IMR-90 (cell line): ENCODE data around the gene TOR1AIP2.

Experiments
- BHLHE40 ChIP-seq: fragments of 150-350 bp; IDR thresholded peaks from 2 replicates; pipeline ENCODE4 v1.6.1; 2016; ENCODE audit warnings: mild to moderate bottlenecking, low read depth, low read length
- CEBPB ChIP-seq: IDR thresholded peaks from 2 replicates; pipeline ENCODE4 v1.6.1; 2012; ENCODE audit warnings: low read depth, low read length, improper control_type of control experiment
- CTCF ChIP-seq: conservative IDR thresholded peaks from 2 replicates; pipeline ENCODE4 v1.5.1; 2012; ENCODE audit warnings: mild to moderate bottlenecking, low read depth, low read length, improper control_type of control experiment
- FOS ChIP-seq: fragments of 150-350 bp; IDR thresholded peaks from 2 replicates; pipeline ENCODE4 v1.6.1; 2016; ENCODE audit warnings: low read depth, low read length
- MAFK ChIP-seq: IDR thresholded peaks from 2 replicates; pipeline ENCODE4 v1.6.1; 2012; ENCODE audit warnings: low read depth, low read length, improper control_type of control experiment
- MAZ ChIP-seq: IDR thresholded peaks from 2 replicates; pipeline ENCODE4 v1.6.1; 2012; ENCODE audit warnings: low read depth, mild to moderate bottlenecking, low read length, improper control_type of control experiment, moderate library complexity, borderline replicate concordance
- MXI1 ChIP-seq: IDR thresholded peaks from 2 replicates; pipeline ENCODE4 v1.6.1; 2012; ENCODE audit warnings: low read depth, mild to moderate bottlenecking, low read length, moderate library complexity, borderline replicate concordance
- POLR2A ChIP-seq: IDR thresholded peaks from 2 replicates; pipeline ENCODE4 v1.6.1; 2012; ENCODE audit warnings: mild to moderate bottlenecking, low read depth, low read length
- RAD21 ChIP-seq: IDR thresholded peaks from 2 replicates; pipeline ENCODE4 v1.6.1; 2012; ENCODE audit warnings: low read length, improper control_type of control experiment
- RCOR1 ChIP-seq: IDR thresholded peaks from 2 replicates; pipeline ENCODE4 v1.6.1; 2012; ENCODE audit warnings: mild to moderate bottlenecking, low read length, improper control_type of control experiment; ENCODE audit not compliant: insufficient replicate concordance
- RFX5 ChIP-seq: IDR thresholded peaks from 2 replicates; pipeline ENCODE4 v1.8.0; 2012; ENCODE audit warnings: low read depth, mild to moderate bottlenecking, low read length, moderate library complexity
- SMC3 ChIP-seq: fragments of 150-350 bp; IDR thresholded peaks from 2 replicates; pipeline ENCODE4 v1.6.1; 2016; ENCODE audit warnings: low read depth, mild to moderate bottlenecking, antibody characterized with exemption, low read length, moderate library complexity
- TF ChIP-seq, protein P1 (sequence below): fragments of 150-350 bp; IDR thresholded peaks from 2 replicates; pipeline ENCODE4 v1.6.1; 2017; ENCODE audit warnings: mild to moderate bottlenecking, antibody characterized with exemption, low read length, low read depth

GRCh38 chr1:179866616-179867015 is 11.0 kb downstream of the TOR1AIP2 start:
- TF ChIP-seq SMC3 (no peak), CTCF (no peak), POLR2A (no peak), RAD21 (no peak), MAFK (no peak), MXI1 (no peak), RCOR1 (no peak), BHLHE40 (no peak), CEBPB (no peak), FOS (no peak), RFX5 (no peak), MAZ (no peak)
- TF ChIP-seq, protein P1, sequence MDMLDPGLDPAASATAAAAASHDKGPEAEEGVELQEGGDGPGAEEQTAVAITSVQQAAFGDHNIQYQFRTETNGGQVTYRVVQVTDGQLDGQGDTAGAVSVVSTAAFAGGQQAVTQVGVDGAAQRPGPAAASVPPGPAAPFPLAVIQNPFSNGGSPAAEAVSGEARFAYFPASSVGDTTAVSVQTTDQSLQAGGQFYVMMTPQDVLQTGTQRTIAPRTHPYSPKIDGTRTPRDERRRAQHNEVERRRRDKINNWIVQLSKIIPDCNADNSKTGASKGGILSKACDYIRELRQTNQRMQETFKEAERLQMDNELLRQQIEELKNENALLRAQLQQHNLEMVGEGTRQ: no peak
